Stimulated activated CD8-positive, alpha-beta memory T cell treated with anti-CD3 and anti-CD28 coated beads, Interleukin-12 subunit alpha, Interleukin-12 subunit beta, amount 100 ng/mL, for 24 hours (primary cell): ENCODE measurements around the gene PLAGL2.
"Not testable (repeated sequence)": the region's sequence is repeated elsewhere in the genome, so short reads cannot be mapped to it uniquely, and the experiment has no call there.

Source experiments
- DNase-seq: peaks from one replicate; pipeline ENCODE4 v3.0.0-alpha.2; 2020; ENCODE audit errors: extremely low read depth

PLAGL2 gene

GRCh38 chr20:32204205-32205109 is 3.1 kb downstream of the PLAGL2 start:
- DNase-seq: peak; percentile 58

GRCh38 chr20:32203356-32204204 is 4.0 kb downstream of the PLAGL2 start:
- DNase-seq: no peak

GRCh38 chr20:32201977-32202363 is 5.6 kb downstream of the PLAGL2 start:
- no peak for DNase-seq

GRCh38 chr20:32201296-32201976 is 6.1 kb downstream of the PLAGL2 start:
- no peak for DNase-seq

- no peak for DNase-seq
Observed at GRCh38 chr20:32199006-32199405, 8.5 kb downstream of the PLAGL2 start.

- DNase-seq: not testable (repeated sequence)
Observed at GRCh38 chr20:32197136-32197535, 10.4 kb downstream of the PLAGL2 start.

GRCh38 chr20:32196613-32197012 is 10.9 kb downstream of the PLAGL2 start:
- not testable (repeated sequence) for DNase-seq

- DNase-seq: no peak
Observed at GRCh38 chr20:32195581-32195980, 12.0 kb downstream of the PLAGL2 start.

- no peak for DNase-seq
Observed at GRCh38 chr20:32193996-32194395, 13.5 kb downstream of the PLAGL2 start.

GRCh38 chr20:32193336-32193735 is 14.2 kb downstream of the PLAGL2 start:
- DNase-seq: not testable (repeated sequence)

GRCh38 chr20:32192698-32193097 is 14.8 kb downstream of the PLAGL2 start:
- DNase-seq: no peak

GRCh38 chr20:32191873-32192272 is 15.7 kb downstream of the PLAGL2 start:
- DNase-seq: no peak

GRCh38 chr20:32191422-32191821 is 16.1 kb downstream of the PLAGL2 start:
- DNase-seq: no peak

- no peak for DNase-seq
Observed at GRCh38 chr20:32190616-32191415, 16.7 kb downstream of the PLAGL2 start.

- no peak for DNase-seq
Observed at GRCh38 chr20:32189691-32190615, 17.6 kb downstream of the PLAGL2 start.

- no peak for DNase-seq
Observed at GRCh38 chr20:32189123-32189410, 18.5 kb downstream of the PLAGL2 start.

GRCh38 chr20:32188376-32189122 is 19.0 kb downstream of the PLAGL2 start:
- DNase-seq: no peak

GRCh38 chr20:32186506-32186905 is 21.0 kb downstream of the PLAGL2 start:
- DNase-seq: no peak

GRCh38 chr20:32184961-32185603 is 22.5 kb downstream of the PLAGL2 start:
- no peak for DNase-seq
